SK-N-SH treated with all-trans-retinoic acid at 6 μM for 48 hours (cell line): Measurements from ENCODE around the gene TRIM24.

Experiments used
- ATAC-seq: fragments of 200-7000 bp; cut with Tn5 transposase; 3 replicates; pipeline ENCODE4 v1.9.1; 2020; ENCODE audit warnings: mild to moderate bottlenecking, moderate library complexity
- ARNTL ChIP-seq: fragments of 450-650 bp; formaldehyde crosslinking; IDR thresholded peaks from 2 replicates; pipeline ENCODE4 v1.5.0; 2020; ENCODE audit warnings: low read depth, mild to moderate bottlenecking, moderate library complexity, borderline replicate concordance
- CSDC2 ChIP-seq: fragments of 250-450 bp; sonication (Bioruptor Pico); IDR thresholded peaks from 2 replicates; pipeline ENCODE4 v1.5.0; 2020; ENCODE audit warnings: mild to moderate bottlenecking, moderate library complexity
- CSRNP3 ChIP-seq: fragments of 250-450 bp; sonication (Bioruptor Pico); IDR thresholded peaks from 2 replicates; pipeline ENCODE4 v1.5.1; 2021; ENCODE audit warnings: mild to moderate bottlenecking, moderate library complexity
- ESRRG ChIP-seq: fragments of 250-450 bp; sonication (Bioruptor Pico); IDR thresholded peaks from 2 replicates; pipeline ENCODE4 v1.6.1; 2021; ENCODE audit warnings: mild to moderate bottlenecking
- GLIS3 ChIP-seq: fragments of 250-450 bp; sonication (Bioruptor Pico); IDR thresholded peaks from 2 replicates; pipeline ENCODE4 v1.5.0; 2020; ENCODE audit warnings: mild to moderate bottlenecking, moderate library complexity
- ISL1 ChIP-seq: fragments of 250-450 bp; sonication (Bioruptor Pico); IDR thresholded peaks from 2 replicates; pipeline ENCODE4 v2.1.2; 2022; ENCODE audit warnings: mild to moderate bottlenecking, moderate library complexity
- OSR1 ChIP-seq: fragments of 250-450 bp; sonication (Bioruptor Pico); IDR thresholded peaks from 2 replicates; pipeline ENCODE4 v1.8.0; 2022; ENCODE audit warnings: moderate library complexity, mild to moderate bottlenecking, inconsistent platforms
- PATZ1 ChIP-seq: fragments of 250-450 bp; sonication (Bioruptor Pico); IDR thresholded peaks from 2 replicates; pipeline ENCODE4 v1.8.0; 2020; ENCODE audit warnings: mild to moderate bottlenecking, moderate library complexity, borderline replicate concordance
- RARB ChIP-seq: fragments of 250-450 bp; sonication (Bioruptor Pico); IDR thresholded peaks from 2 replicates; pipeline ENCODE4 v1.8.0; 2021; ENCODE audit warnings: mild to moderate bottlenecking, moderate library complexity
- SNAI2 ChIP-seq: fragments of 250-450 bp; sonication (Bioruptor Pico); IDR thresholded peaks from 2 replicates; pipeline ENCODE4 v1.5.0; 2020; ENCODE audit warnings: mild to moderate bottlenecking, moderate library complexity
- TCF4 ChIP-seq: fragments of 250-450 bp; sonication (Bioruptor Pico); IDR thresholded peaks from 2 replicates; pipeline ENCODE4 v1.8.0; 2021; ENCODE audit warnings: mild to moderate bottlenecking, moderate library complexity, borderline replicate concordance
- TOX ChIP-seq: fragments of 250-450 bp; sonication (Bioruptor Pico); IDR thresholded peaks from 2 replicates; pipeline ENCODE4 v1.8.0; 2021; ENCODE audit warnings: mild to moderate bottlenecking, moderate library complexity, borderline replicate concordance
- TSHZ2 ChIP-seq: fragments of 250-450 bp; sonication (Bioruptor Pico); IDR thresholded peaks from 2 replicates; pipeline ENCODE4 v1.5.0; 2020; ENCODE audit warnings: mild to moderate bottlenecking, moderate library complexity
- ZC3H10 ChIP-seq: fragments of 250-450 bp; sonication (Bioruptor Pico); IDR thresholded peaks from 2 replicates; pipeline ENCODE4 v1.5.1; 2021; ENCODE audit warnings: mild to moderate bottlenecking, moderate library complexity
- ZFP3 ChIP-seq: fragments of 250-450 bp; sonication (Bioruptor Pico); IDR thresholded peaks from 2 replicates; pipeline ENCODE4 v1.5.0; 2020; ENCODE audit warnings: mild to moderate bottlenecking, moderate library complexity
- ZFP30 ChIP-seq: fragments of 450-650 bp; formaldehyde crosslinking; IDR thresholded peaks from 2 replicates; pipeline ENCODE4 v1.5.0; 2022; ENCODE audit warnings: mild to moderate bottlenecking, moderate library complexity
- ZNF565 ChIP-seq: fragments of 450-650 bp; formaldehyde crosslinking; conservative IDR thresholded peaks from 2 replicates; pipeline ENCODE4 v1.5.0; 2020; ENCODE audit warnings: low read depth, mild to moderate bottlenecking, moderate library complexity
- ZNF70 ChIP-seq: fragments of 450-650 bp; formaldehyde crosslinking; IDR thresholded peaks from 2 replicates; pipeline ENCODE4 v1.5.0; 2020; ENCODE audit warnings: mild to moderate bottlenecking, moderate library complexity
- ZNF8 ChIP-seq: fragments of 450-650 bp; formaldehyde crosslinking; IDR thresholded peaks from 2 replicates; pipeline ENCODE4 v1.5.0; 2020; ENCODE audit warnings: mild to moderate bottlenecking, moderate library complexity
- TF ChIP-seq, protein P1 (sequence below): fragments of 250-450 bp; sonication (Bioruptor Pico); IDR thresholded peaks from 2 replicates; pipeline ENCODE4 v1.5.1; 2020; ENCODE audit warnings: low read depth, mild to moderate bottlenecking, moderate library complexity
- TF ChIP-seq, protein P2 (sequence below): fragments of 250-450 bp; sonication (Bioruptor Pico); IDR thresholded peaks from 2 replicates; pipeline ENCODE4 v1.8.0; 2021; ENCODE audit warnings: low read depth, mild to moderate bottlenecking, moderate library complexity, borderline replicate concordance

TRIM24 gene

GRCh38 chr7:138550337-138550736 lies 90.3 kb downstream of the TRIM24 start:
- TF ChIP-seq, protein P1, sequence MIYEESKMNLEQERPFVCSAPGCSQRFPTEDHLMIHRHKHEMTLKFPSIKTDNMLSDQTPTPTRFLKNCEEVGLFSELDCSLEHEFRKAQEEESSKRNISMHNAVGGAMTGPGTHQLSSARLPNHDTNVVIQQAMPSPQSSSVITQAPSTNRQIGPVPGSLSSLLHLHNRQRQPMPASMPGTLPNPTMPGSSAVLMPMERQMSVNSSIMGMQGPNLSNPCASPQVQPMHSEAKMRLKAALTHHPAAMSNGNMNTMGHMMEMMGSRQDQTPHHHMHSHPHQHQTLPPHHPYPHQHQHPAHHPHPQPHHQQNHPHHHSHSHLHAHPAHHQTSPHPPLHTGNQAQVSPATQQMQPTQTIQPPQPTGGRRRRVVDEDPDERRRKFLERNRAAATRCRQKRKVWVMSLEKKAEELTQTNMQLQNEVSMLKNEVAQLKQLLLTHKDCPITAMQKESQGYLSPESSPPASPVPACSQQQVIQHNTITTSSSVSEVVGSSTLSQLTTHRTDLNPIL (CRISPR knock-in tag) = no peak
- TF ChIP-seq TOX = no peak
- TF ChIP-seq ESRRG (CRISPR knock-in tag) = no peak
- TF ChIP-seq TCF4 = no peak
- no peak for TF ChIP-seq ZFP30 (CRISPR knock-in tag)
- TF ChIP-seq PATZ1 (CRISPR knock-in tag) = no peak
- no peak for TF ChIP-seq ZNF8 (CRISPR knock-in tag)
- TF ChIP-seq SNAI2 (CRISPR knock-in tag) = no peak
- no peak for TF ChIP-seq ISL1 (CRISPR knock-in tag)
- TF ChIP-seq OSR1 (CRISPR knock-in tag) = no peak
- TF ChIP-seq ZC3H10 = no peak
- no peak for TF ChIP-seq ARNTL (CRISPR knock-in tag)
- TF ChIP-seq CSRNP3 = no peak
- no peak for TF ChIP-seq CSDC2 (CRISPR knock-in tag)
- TF ChIP-seq, all 23 proteins: peak for 0
- ATAC-seq = no peak

- no peak for ATAC-seq
These were observed 91.0 kb downstream of the TRIM24 start for GRCh38 chr7:138551102-138551501.

DNA sequence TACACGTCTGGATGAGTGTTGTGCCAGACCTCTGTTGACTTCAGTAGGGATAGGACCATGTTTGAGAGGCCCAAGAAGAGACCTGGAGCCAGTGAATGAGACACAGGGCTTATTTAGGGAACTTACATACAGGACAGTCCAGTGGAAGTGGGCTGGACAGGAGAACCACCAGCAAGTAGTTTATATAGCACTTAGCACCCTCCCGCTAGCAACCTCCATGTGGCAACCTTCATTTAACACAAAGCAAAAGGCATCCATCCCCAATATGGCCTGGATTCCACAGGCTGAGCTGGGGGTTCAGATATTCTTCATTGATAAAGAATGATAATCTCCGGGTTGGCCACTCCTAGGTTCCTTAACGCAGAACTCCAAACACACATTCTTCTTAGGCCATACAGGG lies 93.7 kb downstream of the TRIM24 start:
- no peak for TF ChIP-seq ZC3H10
- TF ChIP-seq ISL1 (CRISPR knock-in tag) = no peak
- no peak for TF ChIP-seq GLIS3 (CRISPR knock-in tag)
- no peak for TF ChIP-seq TOX
- no peak for TF ChIP-seq ESRRG (CRISPR knock-in tag)
- no peak for TF ChIP-seq ZNF565 (CRISPR knock-in tag)
- no peak for TF ChIP-seq TCF4
- no peak for TF ChIP-seq TSHZ2 (CRISPR knock-in tag)
- TF ChIP-seq ZFP3 (CRISPR knock-in tag) = no peak
- TF ChIP-seq, protein P1 (CRISPR knock-in tag) = no peak
- TF ChIP-seq ZNF8 (CRISPR knock-in tag) = no peak
- TF ChIP-seq ZFP30 (CRISPR knock-in tag) = no peak
- ATAC-seq = no peak

More at GRCh38 chr7:138551102-138551501, 91.0 kb downstream of the TRIM24 start:
- TF ChIP-seq, protein P2, sequence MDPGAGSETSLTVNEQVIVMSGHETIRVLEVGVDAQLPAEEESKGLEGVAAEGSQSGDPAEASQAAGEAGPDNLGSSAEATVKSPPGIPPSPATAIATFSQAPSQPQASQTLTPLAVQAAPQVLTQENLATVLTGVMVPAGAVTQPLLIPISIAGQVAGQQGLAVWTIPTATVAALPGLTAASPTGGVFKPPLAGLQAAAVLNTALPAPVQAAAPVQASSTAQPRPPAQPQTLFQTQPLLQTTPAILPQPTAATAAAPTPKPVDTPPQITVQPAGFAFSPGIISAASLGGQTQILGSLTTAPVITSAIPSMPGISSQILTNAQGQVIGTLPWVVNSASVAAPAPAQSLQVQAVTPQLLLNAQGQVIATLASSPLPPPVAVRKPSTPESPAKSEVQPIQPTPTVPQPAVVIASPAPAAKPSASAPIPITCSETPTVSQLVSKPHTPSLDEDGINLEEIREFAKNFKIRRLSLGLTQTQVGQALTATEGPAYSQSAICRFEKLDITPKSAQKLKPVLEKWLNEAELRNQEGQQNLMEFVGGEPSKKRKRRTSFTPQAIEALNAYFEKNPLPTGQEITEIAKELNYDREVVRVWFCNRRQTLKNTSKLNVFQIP = no peak
- no peak for TF ChIP-seq ZFP3 (CRISPR knock-in tag)
- TF ChIP-seq, protein P1 (CRISPR knock-in tag) = no peak
- no peak for TF ChIP-seq ZNF8 (CRISPR knock-in tag)
- no peak for TF ChIP-seq ISL1 (CRISPR knock-in tag)
- no peak for TF ChIP-seq OSR1 (CRISPR knock-in tag)
- TF ChIP-seq ZNF70 (CRISPR knock-in tag) = no peak
- no peak for TF ChIP-seq TCF4
- no peak for TF ChIP-seq RARB (CRISPR knock-in tag)
- TF ChIP-seq ZNF565 (CRISPR knock-in tag) = no peak
- TF ChIP-seq CSRNP3 = no peak
- TF ChIP-seq ZC3H10 = no peak
